Measurements from ENCODE around the gene KLF5. TPM values are rescaled to one million over a fixed set of nuclear protein-coding genes. Genes with fewer than 3 reads are reported as not detected.

The KLF5 gene
- total RNA-seq = 10 to 100 TPM in 1 of 4 donors, 1 to 10 TPM in 3; 2.8 to 14.0 (median 5.8) TPM

DNA sequence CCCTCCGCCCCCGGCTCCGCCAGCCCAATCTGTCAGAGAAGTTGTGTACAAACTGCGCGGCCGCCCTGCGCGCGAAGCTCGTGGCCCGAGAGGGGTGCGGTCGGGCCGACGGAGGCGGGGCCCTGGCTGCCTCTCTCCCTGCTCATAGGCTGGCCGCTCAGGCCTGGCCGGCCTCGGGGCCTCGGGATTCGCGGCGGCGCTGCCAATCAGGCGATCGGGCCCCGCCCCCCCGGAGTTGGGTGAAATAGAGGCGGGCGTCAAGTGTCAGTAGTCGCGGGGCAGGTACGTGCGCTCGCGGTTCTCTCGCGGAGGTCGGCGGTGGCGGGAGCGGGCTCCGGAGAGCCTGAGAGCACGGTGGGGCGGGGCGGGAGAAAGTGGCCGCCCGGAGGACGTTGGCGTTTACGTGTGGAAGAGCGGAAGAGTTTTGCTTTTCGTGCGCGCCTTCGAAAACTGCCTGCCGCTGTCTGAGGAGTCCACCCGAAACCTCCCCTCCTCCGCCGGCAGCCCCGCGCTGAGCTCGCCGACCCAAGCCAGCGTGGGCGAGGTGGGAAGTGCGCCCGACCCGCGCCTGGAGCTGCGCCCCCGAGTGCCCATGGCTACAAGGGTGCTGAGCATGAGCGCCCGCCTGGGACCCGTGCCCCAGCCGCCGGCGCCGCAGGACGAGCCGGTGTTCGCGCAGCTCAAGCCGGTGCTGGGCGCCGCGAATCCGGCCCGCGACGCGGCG, at the start of gene KLF5:
Gene KLF5 (plus strand): TSS at position 270 of the 724 bp plus-strand sequence. CDS start 323 bp downstream, at position 593.
- TF ChIP-seq, protein P1, sequence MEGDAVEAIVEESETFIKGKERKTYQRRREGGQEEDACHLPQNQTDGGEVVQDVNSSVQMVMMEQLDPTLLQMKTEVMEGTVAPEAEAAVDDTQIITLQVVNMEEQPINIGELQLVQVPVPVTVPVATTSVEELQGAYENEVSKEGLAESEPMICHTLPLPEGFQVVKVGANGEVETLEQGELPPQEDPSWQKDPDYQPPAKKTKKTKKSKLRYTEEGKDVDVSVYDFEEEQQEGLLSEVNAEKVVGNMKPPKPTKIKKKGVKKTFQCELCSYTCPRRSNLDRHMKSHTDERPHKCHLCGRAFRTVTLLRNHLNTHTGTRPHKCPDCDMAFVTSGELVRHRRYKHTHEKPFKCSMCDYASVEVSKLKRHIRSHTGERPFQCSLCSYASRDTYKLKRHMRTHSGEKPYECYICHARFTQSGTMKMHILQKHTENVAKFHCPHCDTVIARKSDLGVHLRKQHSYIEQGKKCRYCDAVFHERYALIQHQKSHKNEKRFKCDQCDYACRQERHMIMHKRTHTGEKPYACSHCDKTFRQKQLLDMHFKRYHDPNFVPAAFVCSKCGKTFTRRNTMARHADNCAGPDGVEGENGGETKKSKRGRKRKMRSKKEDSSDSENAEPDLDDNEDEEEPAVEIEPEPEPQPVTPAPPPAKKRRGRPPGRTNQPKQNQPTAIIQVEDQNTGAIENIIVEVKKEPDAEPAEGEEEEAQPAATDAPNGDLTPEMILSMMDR (IDR thresholded peaks at IDR 0.05; ENCODE audit: low read depth) = no peak

DNA sequence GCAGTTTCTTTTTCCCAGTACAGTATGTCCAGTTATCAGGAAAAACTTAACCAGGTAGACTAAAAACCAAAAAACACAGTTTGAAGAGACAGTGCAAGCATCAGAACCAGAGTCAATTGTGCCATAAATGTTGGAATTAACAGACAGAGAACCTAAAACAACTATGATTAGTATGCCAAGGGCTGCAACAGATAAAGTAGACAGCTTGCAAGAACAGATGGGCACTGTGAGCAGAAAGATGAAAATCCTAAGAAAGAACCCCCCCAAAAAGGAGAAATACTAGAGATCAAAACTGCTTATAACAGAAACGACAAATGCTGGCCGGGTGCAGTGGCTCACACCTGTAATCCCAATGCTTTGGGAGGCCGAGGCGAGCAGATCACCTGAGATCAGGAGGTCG, 47.1 kb upstream of the KLF5 start:
- TF ChIP-seq, protein P1 (IDR thresholded peaks at IDR 0.05; ENCODE audit: low read depth) = no peak

DNA sequence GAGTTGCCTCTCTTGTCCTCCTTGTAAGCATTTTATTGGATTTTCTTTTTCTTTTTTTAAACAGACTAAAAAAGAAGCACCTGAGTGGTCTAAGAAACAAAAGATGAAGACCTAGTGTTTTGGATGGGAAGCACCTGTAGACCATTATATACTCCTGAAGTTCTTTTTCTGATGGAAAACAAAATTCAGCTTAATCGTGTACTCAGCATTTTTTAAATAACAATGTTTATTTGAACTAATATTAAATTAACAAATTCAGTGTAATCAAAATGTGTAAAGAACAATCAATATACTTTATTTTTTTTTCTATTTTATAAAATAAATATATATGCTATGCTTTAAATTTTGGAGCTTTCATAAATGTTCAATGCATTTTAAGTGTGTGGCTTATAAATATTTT, 43.0 kb upstream of the KLF5 start:
- TF ChIP-seq, protein P1 (IDR thresholded peaks at IDR 0.05; ENCODE audit: low read depth) = no peak

DNA sequence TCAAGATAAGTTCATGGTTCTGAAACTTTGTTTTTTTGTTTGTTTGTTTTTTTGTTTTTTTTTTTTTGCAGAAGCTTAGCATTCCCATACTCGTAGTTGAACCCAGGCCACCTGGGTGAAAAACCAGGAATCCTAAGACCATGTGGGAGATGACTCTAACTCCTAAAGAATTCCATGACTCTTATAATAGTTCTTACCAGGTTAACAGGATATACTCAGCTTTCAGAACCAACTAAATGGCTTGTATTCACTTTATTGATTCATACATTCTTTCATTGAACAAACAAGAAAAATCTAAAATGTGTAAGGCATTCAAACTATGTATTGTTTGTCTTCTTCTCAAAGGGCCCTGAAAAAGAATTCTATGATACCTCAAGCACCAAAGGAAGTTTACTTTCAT, 40.5 kb upstream of the KLF5 start:
- TF ChIP-seq, protein P1 (IDR thresholded peaks at IDR 0.05; ENCODE audit: low read depth) = no peak

DNA sequence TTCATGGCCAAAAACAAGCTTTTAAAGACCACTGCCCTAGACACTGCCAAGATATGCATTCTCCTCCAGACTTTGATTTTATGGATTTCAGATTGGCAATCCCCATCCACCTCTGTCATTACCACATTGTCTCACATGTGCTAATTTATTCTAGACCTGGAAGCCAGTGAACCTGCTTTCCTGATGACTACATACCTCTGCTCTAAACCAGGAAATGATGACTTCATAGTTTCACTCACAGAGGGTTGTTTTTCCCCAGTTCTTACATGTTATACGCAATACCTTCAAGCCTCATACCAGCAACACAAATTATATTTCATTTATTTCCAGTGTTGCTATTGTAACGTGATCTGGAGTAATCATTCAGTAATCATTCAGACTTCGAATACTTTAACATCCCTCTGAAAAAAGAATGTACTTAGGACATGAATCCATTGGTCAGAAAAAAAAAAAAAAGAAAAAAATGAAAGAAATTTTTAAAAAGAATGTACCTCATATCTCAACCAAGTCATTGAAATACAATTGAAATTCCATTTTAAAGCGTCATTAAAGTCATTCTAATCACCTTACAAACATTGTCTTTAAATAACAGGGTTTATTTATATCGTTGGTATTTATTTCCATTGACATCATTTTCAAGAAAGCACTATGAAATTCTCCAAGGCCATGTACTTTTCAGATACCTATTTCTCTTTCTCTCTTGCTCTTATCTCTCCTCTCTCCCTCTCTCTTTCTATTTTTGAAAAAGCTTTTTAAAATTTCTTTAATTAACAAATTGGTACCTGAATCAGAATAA, 33.4 kb upstream of the KLF5 start:
- TF ChIP-seq, protein P1 (IDR thresholded peaks at IDR 0.05; ENCODE audit: low read depth) = no peak

DNA sequence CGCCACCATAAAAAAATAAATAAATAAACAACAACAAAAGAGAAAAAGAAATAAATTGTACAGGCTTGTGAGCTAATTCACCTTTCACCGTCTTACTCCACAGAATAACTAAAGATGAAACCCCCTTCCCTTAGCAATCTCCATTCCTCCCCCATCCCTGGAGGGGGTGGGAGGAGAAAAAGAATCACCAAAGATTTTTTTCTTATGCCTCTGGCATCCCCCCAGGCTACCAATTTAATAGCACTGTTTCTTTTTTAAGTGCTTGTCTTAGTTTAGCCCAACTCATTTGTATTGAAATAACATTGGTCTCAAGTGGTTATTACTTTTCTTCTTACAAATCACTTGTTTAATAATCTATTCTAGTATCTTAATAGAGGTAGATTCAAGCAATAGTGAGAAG, 23.9 kb upstream of the KLF5 start:
- TF ChIP-seq, protein P1 (IDR thresholded peaks at IDR 0.05; ENCODE audit: low read depth) = no peak

DNA sequence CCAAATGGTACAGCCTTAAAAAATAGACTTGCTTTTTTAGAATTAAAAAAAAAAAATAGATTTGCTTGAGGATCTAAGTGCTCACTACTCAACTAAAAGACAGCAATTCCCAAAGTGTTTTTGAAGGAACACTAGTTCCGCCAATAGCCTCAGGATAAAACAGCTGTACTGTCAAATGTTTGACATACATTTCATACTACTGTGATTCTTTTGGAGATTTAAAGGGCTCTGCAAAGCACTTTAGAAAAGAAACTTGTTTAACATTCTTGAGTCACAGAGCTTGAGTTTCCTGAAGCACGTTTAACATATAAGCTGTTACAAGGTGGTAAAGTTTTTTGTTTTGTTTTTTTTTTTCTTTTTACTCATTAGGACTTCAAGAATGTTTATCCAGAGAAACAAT, 23.1 kb upstream of the KLF5 start:
- TF ChIP-seq, protein P1 (IDR thresholded peaks at IDR 0.05; ENCODE audit: low read depth) = no peak

Measured in subcutaneous adipose tissue (tissue), 4 donors.